T-helper 1 cell treated with Interleukin-12 subunit alpha and Interleukin-12 subunit beta and Interleukin-4 antibody, amounts not matched to agents 30 μg/mL and 1 μg/mL, for 36 hours (primary cell): ENCODE measurements around the gene TMPRSS4.

Experiments
- H3K27ac Mint-ChIP-seq: one replicate; pipeline ENCODE4 v1.8.0; 2021; ENCODE audit warnings: mild to moderate bottlenecking, mixed read lengths
- H3K27me3 Mint-ChIP-seq: one replicate; pipeline ENCODE4 v1.8.0; 2021; ENCODE audit warnings: low read depth, mixed read lengths
- H3K36me3 Mint-ChIP-seq: one replicate; pipeline ENCODE4 v1.8.0; 2021; ENCODE audit warnings: low read depth, mixed read lengths
- H3K4me1 Mint-ChIP-seq: one replicate; pipeline ENCODE4 v1.8.0; 2021; ENCODE audit warnings: low read depth, mixed read lengths
- H3K4me3 Mint-ChIP-seq: one replicate; pipeline ENCODE4 v1.8.0; 2021; ENCODE audit warnings: mild to moderate bottlenecking, moderate library complexity, mixed read lengths
- H3K9me3 Mint-ChIP-seq: one replicate; pipeline ENCODE4 v1.8.0; 2021; ENCODE audit warnings: mixed read lengths

TMPRSS4 gene, protein sequence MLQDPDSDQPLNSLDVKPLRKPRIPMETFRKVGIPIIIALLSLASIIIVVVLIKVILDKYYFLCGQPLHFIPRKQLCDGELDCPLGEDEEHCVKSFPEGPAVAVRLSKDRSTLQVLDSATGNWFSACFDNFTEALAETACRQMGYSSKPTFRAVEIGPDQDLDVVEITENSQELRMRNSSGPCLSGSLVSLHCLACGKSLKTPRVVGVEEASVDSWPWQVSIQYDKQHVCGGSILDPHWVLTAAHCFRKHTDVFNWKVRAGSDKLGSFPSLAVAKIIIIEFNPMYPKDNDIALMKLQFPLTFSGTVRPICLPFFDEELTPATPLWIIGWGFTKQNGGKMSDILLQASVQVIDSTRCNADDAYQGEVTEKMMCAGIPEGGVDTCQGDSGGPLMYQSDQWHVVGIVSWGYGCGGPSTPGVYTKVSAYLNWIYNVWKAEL

DNA sequence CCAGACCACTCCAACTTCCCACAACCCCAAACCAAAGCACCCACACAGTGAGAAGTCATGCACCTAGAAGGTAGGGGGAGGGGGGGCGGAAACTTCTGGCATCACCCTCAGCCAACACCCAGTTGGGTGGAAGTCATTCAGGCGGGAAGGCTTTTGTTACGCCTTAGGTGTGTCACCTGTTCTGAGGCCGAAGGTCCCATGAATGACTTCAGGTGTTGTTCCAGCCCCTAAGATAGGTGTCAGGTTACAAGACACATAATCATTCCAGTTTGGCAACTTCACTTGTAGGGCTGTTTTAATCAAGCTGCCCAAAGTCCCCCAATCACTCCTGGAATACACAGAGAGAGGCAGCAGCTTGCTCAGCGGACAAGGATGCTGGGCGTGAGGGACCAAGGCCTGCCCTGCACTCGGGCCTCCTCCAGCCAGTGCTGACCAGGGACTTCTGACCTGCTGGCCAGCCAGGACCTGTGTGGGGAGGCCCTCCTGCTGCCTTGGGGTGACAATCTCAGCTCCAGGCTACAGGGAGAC, at the start of gene TMPRSS4:
Gene TMPRSS4, plus strand, starts transcription at position 325 of the 528 bp plus-strand sequence. CDS start 225 bp downstream, outside the sequence.
- Mint-ChIP-seq H3K27me3 (peaks cover 16% of the 10 kb centered on the region), H3K4me1 (no peaks in the 10 kb centered on the region), H3K4me3 (no peak within 1 kb of the TSS), H3K27ac (no peak within 1 kb of the TSS), H3K36me3 (no peaks in the 10 kb centered on the region), H3K9me3 (no peaks in the 10 kb centered on the region)

DNA sequence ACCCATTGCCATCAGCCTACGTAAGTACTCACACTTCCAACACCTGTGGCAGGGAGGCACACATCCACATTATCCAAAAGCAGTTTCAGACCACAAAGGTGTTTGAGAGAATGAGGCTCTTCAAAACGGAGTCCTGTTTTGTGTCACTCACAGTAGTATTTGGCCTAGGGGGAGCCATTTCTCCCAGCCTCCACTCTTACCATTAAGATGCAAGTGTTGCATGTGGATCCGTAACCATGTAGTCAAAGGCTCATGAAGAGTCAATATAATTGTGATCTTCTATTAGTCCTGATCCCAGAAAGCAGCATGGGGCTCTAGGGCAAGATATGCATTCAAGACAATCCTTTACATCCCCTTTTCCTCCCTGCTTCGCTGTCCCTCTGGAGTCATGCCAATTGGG, 49.2 kb upstream of the TMPRSS4 start:
- Mint-ChIP-seq H3K4me1 (peaks cover 20% of the 10 kb centered on the region), H3K27ac (no peak overlapping the region)

DNA sequence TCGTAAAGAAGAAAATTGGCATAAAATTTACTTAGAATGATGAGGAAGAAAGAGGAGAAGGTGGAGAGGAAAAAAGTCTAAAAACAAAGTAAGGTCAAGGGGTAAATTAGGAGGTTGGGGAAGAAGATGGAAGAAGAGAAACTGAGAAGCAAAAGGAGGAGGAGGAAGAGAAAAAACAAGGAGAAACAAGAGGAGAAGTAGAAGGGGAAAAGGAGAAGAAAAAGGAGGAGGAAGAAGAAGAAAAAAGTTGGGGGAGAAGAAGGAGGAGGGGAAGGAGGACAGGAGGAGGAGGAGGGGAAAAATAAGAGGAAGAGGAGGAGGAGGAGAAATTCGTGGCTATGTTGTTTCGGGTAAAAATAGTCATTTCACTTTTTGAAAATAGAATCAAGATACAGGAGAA, 48.3 kb upstream of the TMPRSS4 start:
- Mint-ChIP-seq H3K4me1 (peaks cover 25% of the 10 kb centered on the region), H3K27ac (no peak overlapping the region), H3K4me3 (no peak overlapping the region), H3K9me3 (peaks cover 21% of the 10 kb centered on the region), H3K36me3 (peaks cover 12% of the 10 kb centered on the region), H3K27me3 (peaks cover 16% of the 10 kb centered on the region)

More for the DNA sequence above, 49.2 kb upstream of the TMPRSS4 start:
- peaks cover 21% of the 10 kb centered on the region for H3K9me3 Mint-ChIP-seq
- peaks cover 16% of the 10 kb centered on the region for H3K27me3 Mint-ChIP-seq
- H3K4me3 Mint-ChIP-seq, result no peak overlapping the region
- H3K36me3 Mint-ChIP-seq, result peaks cover 12% of the 10 kb centered on the region

DNA sequence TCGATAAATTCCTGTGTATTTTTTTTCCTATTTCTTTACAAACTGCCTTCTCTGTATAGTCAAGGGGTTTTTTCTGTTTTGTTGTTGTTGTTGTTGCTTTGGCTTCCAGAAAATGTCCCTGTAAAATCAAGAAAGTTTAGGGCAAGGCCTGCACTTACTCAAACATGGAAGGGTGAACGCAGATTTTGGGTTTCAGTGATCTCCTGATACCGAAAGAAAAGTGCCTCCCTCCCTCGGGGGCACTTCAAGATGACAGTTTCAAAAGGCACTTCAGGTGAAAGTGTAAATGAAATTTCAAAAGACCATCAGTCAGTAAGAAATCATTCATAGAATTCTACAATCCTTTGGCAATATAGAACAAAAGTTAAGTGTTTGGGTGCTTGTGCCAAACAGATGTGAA, 43.4 kb upstream of the TMPRSS4 start:
- Mint-ChIP-seq H3K4me3 (no peak overlapping the region), H3K27ac (peak overlapping the region; percentile 67), H3K36me3 (peaks cover 7% of the 10 kb centered on the region), H3K27me3 (peaks cover 11% of the 10 kb centered on the region), H3K9me3 (peaks cover 17% of the 10 kb centered on the region), H3K4me1 (peaks cover 33% of the 10 kb centered on the region)

DNA sequence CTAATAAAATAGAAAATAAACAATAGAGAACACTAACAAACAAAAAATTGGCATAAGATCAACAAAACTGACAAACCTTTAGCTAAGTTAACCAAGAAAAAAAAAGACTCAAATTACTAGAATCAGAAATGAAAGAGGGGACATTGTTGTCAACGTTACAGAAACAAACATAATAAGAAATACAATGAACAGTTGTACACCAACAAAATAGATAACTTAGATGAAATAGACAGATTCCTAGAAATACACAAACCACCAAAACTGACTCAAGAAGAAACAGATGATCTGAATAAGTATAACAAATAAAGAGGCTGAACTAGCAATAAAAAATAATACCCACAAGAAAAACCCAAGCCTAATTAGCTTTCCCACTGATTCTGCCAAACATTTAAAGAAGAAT, 34.7 kb upstream of the TMPRSS4 start:
- H3K4me3 Mint-ChIP-seq, result peak overlapping the region; percentile 35
- H3K27me3 Mint-ChIP-seq, result no peaks in the 10 kb centered on the region
- H3K36me3 Mint-ChIP-seq, result peaks cover 4% of the 10 kb centered on the region
- peaks cover 58% of the 10 kb centered on the region for H3K4me1 Mint-ChIP-seq
- H3K9me3 Mint-ChIP-seq, result peaks cover 4% of the 10 kb centered on the region
- H3K27ac Mint-ChIP-seq, result peak overlapping the region; percentile 74

DNA sequence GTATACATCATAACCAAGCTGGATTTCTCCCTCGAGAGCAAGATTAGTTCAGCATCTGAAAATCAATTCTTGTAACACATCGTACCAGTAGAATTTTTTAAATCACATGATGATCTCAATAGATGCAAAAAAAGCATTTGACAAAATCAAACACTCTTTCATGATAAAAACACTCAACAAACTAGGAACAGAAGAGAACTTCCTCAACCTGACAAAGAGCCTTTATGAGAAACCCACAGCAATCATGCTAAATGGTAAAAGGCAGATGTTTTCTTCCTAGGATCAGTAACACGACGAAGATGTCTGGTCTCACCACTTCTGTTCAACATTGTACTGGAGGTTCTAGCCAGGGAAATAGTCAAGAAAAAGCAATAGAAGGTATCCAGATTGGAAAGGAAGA, 34.1 kb upstream of the TMPRSS4 start:
- Mint-ChIP-seq H3K9me3 (no peaks in the 10 kb centered on the region), H3K27ac (peak overlapping the region; percentile 45), H3K36me3 (peaks cover 4% of the 10 kb centered on the region), H3K27me3 (no peaks in the 10 kb centered on the region), H3K4me3 (peak overlapping the region; percentile 21), H3K4me1 (peaks cover 57% of the 10 kb centered on the region)

DNA sequence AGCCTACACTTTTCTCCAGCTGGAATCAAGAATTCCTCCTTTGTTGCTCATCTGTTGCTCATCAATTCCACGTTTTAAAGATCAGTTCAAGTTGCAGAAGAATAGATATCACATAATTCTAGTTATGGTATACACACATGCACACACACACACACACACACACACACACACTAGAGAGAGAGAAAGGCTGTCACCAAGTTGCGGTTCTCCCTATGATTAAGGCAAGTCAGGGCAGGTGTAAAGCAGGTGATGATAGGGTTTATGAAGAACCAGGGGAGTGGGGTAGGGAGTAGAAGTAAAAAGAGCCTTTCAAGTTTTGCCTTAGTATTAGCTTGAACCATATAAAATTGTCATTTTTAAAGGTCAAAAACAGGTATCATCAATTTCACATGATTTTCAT, 31.7 kb upstream of the TMPRSS4 start:
- Mint-ChIP-seq H3K9me3 (no peaks in the 10 kb centered on the region), H3K4me1 (peaks cover 62% of the 10 kb centered on the region), H3K27ac (peak overlapping the region; percentile 74), H3K36me3 (peaks cover 3% of the 10 kb centered on the region), H3K27me3 (no peaks in the 10 kb centered on the region), H3K4me3 (no peak overlapping the region)

DNA sequence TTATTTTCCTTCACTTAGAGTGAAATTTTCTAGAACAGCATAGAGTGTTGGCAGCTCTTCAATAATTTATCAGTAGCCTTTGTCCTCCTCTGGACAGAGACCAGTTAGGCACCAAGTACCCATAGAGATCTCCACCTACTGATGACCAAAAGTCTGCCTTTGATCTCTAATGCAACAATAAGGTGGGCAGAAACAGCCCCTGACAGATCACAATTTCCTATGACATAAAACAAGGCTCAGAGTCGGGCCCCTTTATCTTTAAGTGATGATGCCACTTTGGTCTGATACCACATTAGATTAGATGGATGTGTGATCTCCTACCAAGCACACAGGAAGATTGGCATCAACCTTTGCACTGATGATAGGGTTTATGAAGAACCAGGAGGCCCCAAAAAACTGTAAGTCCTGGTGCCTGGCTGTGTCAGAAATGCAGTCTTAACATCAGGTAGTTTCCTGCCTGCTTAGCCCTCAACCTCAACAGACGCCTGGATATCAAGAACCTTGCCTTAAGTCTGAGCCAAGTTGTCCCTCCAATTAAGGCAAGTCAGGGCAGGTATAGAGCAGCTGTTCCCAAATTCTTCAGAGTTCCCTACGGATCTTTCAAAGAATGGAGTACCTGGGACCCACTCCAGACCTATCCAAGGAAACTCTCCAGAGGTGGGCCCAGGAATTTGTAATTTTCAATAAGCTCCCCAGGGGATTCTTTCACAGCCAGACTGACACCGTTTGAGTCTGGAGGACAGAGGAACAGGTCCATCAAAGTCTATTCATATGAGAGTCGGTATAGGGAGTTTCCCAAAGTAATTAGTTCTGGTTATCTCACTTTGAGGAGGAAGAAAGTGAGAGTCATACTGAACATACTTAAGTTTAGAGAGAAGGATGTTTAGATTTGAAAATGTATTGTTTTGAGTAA, 30.6 kb upstream of the TMPRSS4 start:
- Mint-ChIP-seq H3K36me3 (peaks cover 3% of the 10 kb centered on the region), H3K4me3 (peak overlapping the region; percentile 50), H3K4me1 (peaks cover 72% of the 10 kb centered on the region), H3K9me3 (no peaks in the 10 kb centered on the region), H3K27ac (peak overlapping the region; percentile 74), H3K27me3 (no peaks in the 10 kb centered on the region)

DNA sequence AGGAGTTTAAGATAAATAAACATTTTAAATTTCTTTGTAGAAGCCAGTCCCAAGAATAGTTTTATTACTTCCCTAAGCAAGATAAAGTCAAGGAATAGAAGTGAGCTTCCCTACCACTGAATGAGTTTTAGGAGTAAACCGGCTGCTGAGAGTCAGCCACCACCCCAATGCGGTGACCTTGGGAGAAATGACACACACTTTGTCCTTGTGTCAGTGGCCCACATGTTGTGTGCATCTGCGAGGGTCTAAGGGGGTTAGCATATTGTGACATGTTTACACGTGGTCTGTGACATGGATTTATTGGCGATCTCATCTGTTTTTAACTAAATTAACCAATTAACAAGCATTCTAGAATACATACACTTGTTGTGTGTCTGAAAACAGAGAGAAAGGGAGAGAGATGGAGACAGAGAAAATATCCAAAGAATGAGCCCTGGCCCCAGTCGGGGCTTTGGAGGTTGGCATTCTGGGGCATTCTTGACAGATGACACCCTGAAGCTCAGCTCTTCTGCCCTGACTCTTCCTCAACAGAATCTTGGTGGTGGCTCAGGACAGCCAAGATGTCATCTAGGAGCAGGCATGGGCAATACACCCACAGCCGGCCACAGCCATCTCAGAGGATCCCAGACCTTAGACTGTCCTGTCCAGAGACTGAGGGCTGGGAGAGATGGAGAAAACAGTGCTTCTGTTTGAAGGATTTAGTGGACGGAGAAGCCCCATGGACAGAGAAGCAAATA, 29.7 kb upstream of the TMPRSS4 start:
- peaks cover 5% of the 10 kb centered on the region for H3K36me3 Mint-ChIP-seq
- H3K27me3 Mint-ChIP-seq, result no peaks in the 10 kb centered on the region
- no peaks in the 10 kb centered on the region for H3K9me3 Mint-ChIP-seq
- peak overlapping the region; percentile 74 for H3K27ac Mint-ChIP-seq
- H3K4me3 Mint-ChIP-seq, result peak overlapping the region; percentile 50
- peaks cover 73% of the 10 kb centered on the region for H3K4me1 Mint-ChIP-seq

DNA sequence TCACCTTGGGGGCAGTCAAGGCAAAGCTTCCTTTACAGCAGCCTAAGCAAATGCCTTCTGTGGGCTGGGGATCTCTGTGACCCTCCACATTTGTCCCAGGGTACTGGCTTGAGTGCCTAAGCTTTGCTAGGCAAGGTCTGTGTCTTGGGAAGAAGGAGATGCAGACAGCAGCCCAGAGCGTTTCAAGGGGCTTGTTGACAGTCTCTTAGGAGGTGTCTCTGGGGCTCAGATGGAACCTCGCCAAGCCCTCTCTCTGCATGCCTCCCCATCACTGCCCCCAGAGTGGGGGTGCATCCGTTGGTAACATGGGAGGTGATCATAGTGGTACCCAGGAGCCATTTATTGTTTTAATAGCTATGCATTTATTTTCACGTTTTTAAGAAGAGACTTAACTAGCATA, 29.1 kb upstream of the TMPRSS4 start:
- H3K9me3 Mint-ChIP-seq, result no peaks in the 10 kb centered on the region
- peaks cover 5% of the 10 kb centered on the region for H3K36me3 Mint-ChIP-seq
- H3K4me3 Mint-ChIP-seq, result no peak overlapping the region
- H3K4me1 Mint-ChIP-seq, result peaks cover 74% of the 10 kb centered on the region
- H3K27ac Mint-ChIP-seq, result no peak overlapping the region
- H3K27me3 Mint-ChIP-seq, result no peaks in the 10 kb centered on the region

DNA sequence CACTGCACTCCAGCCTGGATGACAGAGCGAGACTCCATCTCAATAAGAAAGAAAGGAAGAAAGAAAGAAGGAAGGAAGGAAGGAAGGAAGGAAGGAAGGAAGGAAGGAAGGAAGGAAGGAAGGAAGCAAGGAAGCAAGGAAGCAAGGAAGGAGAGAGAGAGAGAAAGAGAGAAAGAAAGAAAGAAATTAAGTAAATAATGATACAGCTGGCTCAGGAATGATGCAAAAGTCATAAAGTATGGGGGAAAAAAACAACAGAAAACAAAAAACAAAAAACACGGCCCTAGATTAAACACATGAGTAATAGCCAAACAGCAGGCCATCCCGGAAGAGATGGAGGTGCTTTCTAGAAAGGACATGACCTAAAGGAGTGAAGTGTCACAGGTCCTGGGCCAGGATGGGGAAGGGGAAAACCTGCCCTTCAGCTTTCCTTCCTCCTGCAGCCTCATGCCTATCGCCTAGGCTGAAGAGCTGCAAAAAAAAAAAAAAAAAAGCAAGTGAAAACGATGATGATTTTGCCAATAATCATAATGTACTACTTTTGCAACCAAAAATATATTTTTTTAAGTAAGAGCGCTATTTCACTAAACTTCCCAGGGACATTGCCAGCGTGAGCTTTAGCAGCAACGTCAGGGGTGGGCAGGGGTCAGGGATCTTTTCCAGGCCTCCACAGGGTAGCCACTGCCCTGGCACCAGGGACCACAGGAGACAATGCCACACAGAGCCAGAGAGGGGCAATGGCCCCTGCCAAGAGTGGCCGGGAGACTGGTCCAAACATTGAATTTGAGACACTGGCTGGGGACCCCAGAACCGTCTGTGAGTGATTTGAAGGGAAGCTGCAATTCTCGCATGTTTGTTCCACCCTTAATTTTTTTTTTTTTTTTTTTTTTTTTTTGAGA, 28.2 kb upstream of the TMPRSS4 start:
- peak overlapping the region; percentile 78 for H3K27ac Mint-ChIP-seq
- H3K27me3 Mint-ChIP-seq, result no peaks in the 10 kb centered on the region
- H3K36me3 Mint-ChIP-seq, result peaks cover 5% of the 10 kb centered on the region
- peaks cover 79% of the 10 kb centered on the region for H3K4me1 Mint-ChIP-seq
- peak overlapping the region; percentile 40 for H3K4me3 Mint-ChIP-seq
- no peaks in the 10 kb centered on the region for H3K9me3 Mint-ChIP-seq

DNA sequence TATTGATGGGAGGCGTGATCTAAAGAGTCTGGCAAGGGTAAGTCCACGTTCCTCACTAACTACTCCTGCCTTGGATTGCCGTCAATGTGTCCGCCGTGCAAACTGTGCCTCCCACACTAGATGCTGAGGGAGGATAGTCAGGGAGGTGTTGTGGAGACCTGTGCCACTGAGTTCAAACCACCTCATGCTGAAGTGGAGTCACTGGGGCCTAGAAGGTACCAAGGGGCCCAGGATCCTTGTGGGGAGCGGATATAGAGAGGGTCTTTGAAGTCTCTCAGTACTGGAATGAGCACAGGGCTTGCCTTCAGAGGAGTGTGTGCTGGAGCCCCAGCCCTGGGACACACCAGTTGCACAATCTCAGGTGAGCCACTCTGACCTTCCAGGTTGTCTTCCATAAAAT, 27.1 kb upstream of the TMPRSS4 start:
- Mint-ChIP-seq H3K9me3 (no peaks in the 10 kb centered on the region), H3K36me3 (peaks cover 5% of the 10 kb centered on the region), H3K27me3 (no peaks in the 10 kb centered on the region), H3K4me3 (no peak overlapping the region), H3K27ac (peak overlapping the region; percentile 62), H3K4me1 (peaks cover 73% of the 10 kb centered on the region)

DNA sequence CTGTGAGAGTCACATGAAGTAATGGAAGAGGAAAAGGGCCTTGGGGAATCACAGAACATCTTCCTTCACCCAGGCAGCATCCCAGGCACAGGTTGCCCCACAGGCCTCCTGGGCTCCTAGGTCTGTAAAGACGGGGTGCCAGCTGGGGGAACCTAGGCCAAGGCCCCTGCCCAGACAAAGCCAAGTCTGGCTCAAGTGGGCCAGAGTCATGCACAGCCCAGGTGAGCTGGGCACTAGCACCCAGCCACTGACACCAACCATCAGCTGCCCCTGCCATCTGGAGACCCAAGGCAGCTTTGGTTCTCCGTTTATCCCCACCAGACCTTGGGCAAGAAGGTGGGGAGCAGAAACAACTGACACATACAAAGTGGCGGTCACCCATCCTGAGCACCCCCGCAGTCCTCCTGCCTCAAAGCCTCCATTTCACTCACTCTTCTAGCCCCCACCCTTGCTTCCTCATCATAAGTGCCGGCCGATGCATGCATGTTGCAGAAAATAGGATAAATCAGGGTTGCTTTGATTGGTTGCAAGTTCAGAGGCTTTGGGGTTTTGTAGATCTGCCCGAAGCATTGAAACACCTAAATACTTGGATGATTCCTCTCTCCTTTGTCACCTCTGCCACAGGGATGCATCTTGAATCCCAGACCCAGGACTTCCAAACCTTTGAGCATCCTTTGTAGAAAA, 26.5 kb upstream of the TMPRSS4 start:
- H3K4me1 Mint-ChIP-seq, result peaks cover 67% of the 10 kb centered on the region
- H3K27me3 Mint-ChIP-seq, result no peaks in the 10 kb centered on the region
- H3K27ac Mint-ChIP-seq, result peak overlapping the region; percentile 99

More for the DNA sequence above, 26.5 kb upstream of the TMPRSS4 start:
- peaks cover 5% of the 10 kb centered on the region for H3K36me3 Mint-ChIP-seq
- H3K9me3 Mint-ChIP-seq, result no peaks in the 10 kb centered on the region
- H3K4me3 Mint-ChIP-seq, result no peak overlapping the region
